GM23338 (cell line): ENCODE measurements around the gene GADL1. TPM values are rescaled to one million over a fixed set of nuclear protein-coding genes. Genes with fewer than 3 reads are reported as not detected.

ENCODE experiments used
- ATAC-seq: fragments of 200-7000 bp; cut with Tn5 transposase; 3 replicates; pipeline ENCODE4 v1.9.1; 2020
- DNase-seq: peaks from one replicate; pipeline ENCODE4 v3.0.0-alpha.2; 2015; ENCODE audit warnings: low spot score
- H2AFZ ChIP-seq: fragments of 200-600 bp; sonication (generic); 2 replicates; pipeline ENCODE4 v1.8.0; 2016; ENCODE audit warnings: antibody characterized with exemption, mild to moderate bottlenecking, moderate library complexity
- H3F3A ChIP-seq: fragments of 200-600 bp; sonication (generic); replicated peaks from 2 replicates; pipeline ENCODE4 v1.8.0; 2017; ENCODE audit warnings: antibody characterized with exemption, mixed run types, low read depth
- H3K27ac ChIP-seq: fragments of 200-600 bp; sonication (generic); 2 replicates; pipeline ENCODE4 v1.6.1; 2016; ENCODE audit warnings: low read depth
- H3K27me3 ChIP-seq: fragments of 200-600 bp; sonication (generic); 2 replicates; pipeline ENCODE4 v1.8.0; 2016; ENCODE audit warnings: mild to moderate bottlenecking, mixed run types, moderate library complexity; ENCODE audit not compliant: insufficient read depth
- H3K36me3 ChIP-seq: fragments of 200-600 bp; sonication (generic); 2 replicates; pipeline ENCODE4 v1.8.0; 2016; ENCODE audit warnings: mild to moderate bottlenecking; ENCODE audit not compliant: insufficient read depth
- H3K4me1 ChIP-seq: fragments of 200-600 bp; sonication (generic); 2 replicates; pipeline ENCODE4 v1.8.0; 2016; ENCODE audit warnings: mild to moderate bottlenecking, moderate library complexity; ENCODE audit not compliant: insufficient read depth
- H3K4me2 ChIP-seq: fragments of 200-600 bp; sonication (generic); 2 replicates; pipeline ENCODE4 v1.7.1; 2017; ENCODE audit warnings: mixed run types
- H3K4me3 ChIP-seq: fragments of 200-600 bp; sonication (generic); 2 replicates; pipeline ENCODE4 v1.6.1; 2016; ENCODE audit warnings: mixed run types
- H3K79me2 ChIP-seq: fragments of 200-600 bp; sonication (generic); replicated peaks from 2 replicates; pipeline ENCODE4 v1.8.0; 2017; ENCODE audit warnings: mild to moderate bottlenecking; ENCODE audit not compliant: insufficient read depth
- H3K9me2 ChIP-seq: fragments of 200-600 bp; sonication (generic); 2 replicates; pipeline ENCODE4 v1.8.0; 2017; ENCODE audit not compliant: insufficient read depth
- H4K20me1 ChIP-seq: fragments of 200-600 bp; sonication (generic); replicated peaks from 2 replicates; pipeline ENCODE4 v1.8.0; 2017; ENCODE audit warnings: mild to moderate bottlenecking; ENCODE audit not compliant: insufficient read depth
- H3K27ac Mint-ChIP-seq: 2 replicates; pipeline ENCODE4 v1.8.0; 2020; ENCODE audit warnings: inconsistent platforms, mild to moderate bottlenecking, moderate library complexity, mixed read lengths
- H3K27me3 Mint-ChIP-seq: 3 replicates; pipeline ENCODE4 v1.8.0; 2022; ENCODE audit warnings: low read depth, mild to moderate bottlenecking, moderate library complexity, mixed read lengths, inconsistent platforms; ENCODE audit not compliant: insufficient read depth, poor library complexity
- H3K36me3 Mint-ChIP-seq: 3 replicates; pipeline ENCODE4 v1.8.0; 2021; ENCODE audit warnings: low read depth, mild to moderate bottlenecking, inconsistent platforms, moderate library complexity, mixed read lengths
- H3K4me1 Mint-ChIP-seq: 3 replicates; pipeline ENCODE4 v1.8.0; 2020; ENCODE audit warnings: mild to moderate bottlenecking, inconsistent platforms, mixed read lengths
- H3K4me3 Mint-ChIP-seq: 3 replicates; pipeline ENCODE4 v1.8.0; 2021; ENCODE audit warnings: moderate library complexity, mild to moderate bottlenecking, inconsistent platforms, mixed read lengths
- H3K9me3 Mint-ChIP-seq: 3 replicates; pipeline ENCODE4 v1.8.0; 2020; ENCODE audit warnings: moderate library complexity, mild to moderate bottlenecking, inconsistent platforms, mixed read lengths
- CREB1 ChIP-seq: fragments of 250-450 bp; sonication (Bioruptor Pico); IDR thresholded peaks from 2 replicates; pipeline ENCODE4 v1.5.0; 2020; ENCODE audit warnings: low read depth, mild to moderate bottlenecking, moderate library complexity
- EZH2phosphoT487 ChIP-seq: fragments of 200-600 bp; sonication (generic); IDR thresholded peaks from one replicate; pipeline ENCODE4 v1.8.1; 2018; ENCODE audit warnings: antibody characterized with exemption; ENCODE audit not compliant: unreplicated experiment
- JUNB ChIP-seq: IDR thresholded peaks from one replicate; pipeline ENCODE4 v1.6.1; 2016; ENCODE audit warnings: antibody characterized with exemption; ENCODE audit not compliant: unreplicated experiment
- NANOG ChIP-seq: IDR thresholded peaks from 2 replicates; pipeline ENCODE4 v1.6.1; 2016; ENCODE audit warnings: antibody characterized with exemption, borderline replicate concordance
- POLR2AphosphoS5 ChIP-seq: IDR thresholded peaks from 2 replicates; pipeline ENCODE4 v1.6.1; 2016; ENCODE audit warnings: antibody characterized with exemption, low read depth
- STAT1 ChIP-seq: IDR thresholded peaks from one replicate; pipeline ENCODE4 v1.6.1; 2016; ENCODE audit warnings: antibody characterized with exemption; ENCODE audit not compliant: unreplicated experiment
- ZNF114 ChIP-seq: fragments of 250-450 bp; sonication (Bioruptor Pico); IDR thresholded peaks from 2 replicates; pipeline ENCODE4 v1.5.0; 2020; ENCODE audit warnings: mild to moderate bottlenecking, moderate library complexity
- ZNF331 ChIP-seq: fragments of 250-450 bp; sonication (Bioruptor Pico); IDR thresholded peaks from 2 replicates; pipeline ENCODE4 v1.5.0; 2020; ENCODE audit warnings: low read depth, mild to moderate bottlenecking, moderate library complexity
- polyA plus RNA-seq: library from polyadenylated mRNA; unstranded; fragments of >200 nt; fragmentation: Nextera tagmentation; extraction: Ambion mirVana; gene quantifications from 2 replicates; pipeline ENCODE4 v1.2.1, GENCODE V29; 2016
- total RNA-seq: library from RNA; depleted of rRNA; stranded (reverse); fragments of >200 nt; shearing (Covaris generic); gene quantifications from 2 replicates; pipeline ENCODE4 v1.2.3, GENCODE V29; 2014
- TF ChIP-seq, protein P1 (sequence below): IDR thresholded peaks from 2 replicates; pipeline ENCODE4 v1.6.1; 2016; ENCODE audit warnings: antibody characterized with exemption
- TF ChIP-seq, protein P2 (sequence below), 2 experiments: fragments of 200-600 bp in 1 of 2; sonication (generic) in 1 of 2; conservative IDR thresholded peaks; 2 replicates each; pipeline versions ENCODE4 v1.5.1 to v1.6.1; 2016 to 2017; ENCODE audit warnings: antibody characterized with exemption in 2 of 2, low read depth in 2 of 2, mild to moderate bottlenecking in 2 of 2, moderate library complexity in 1 of 2
- TF ChIP-seq, protein P3 (sequence below): IDR thresholded peaks from one replicate; pipeline ENCODE4 v1.6.1; 2018; ENCODE audit warnings: antibody characterized with exemption; ENCODE audit not compliant: unreplicated experiment
- TF ChIP-seq, protein P4 (sequence below): fragments of 250-450 bp; sonication (Bioruptor Pico); IDR thresholded peaks from 2 replicates; pipeline ENCODE4 v1.5.0; 2020; ENCODE audit warnings: mild to moderate bottlenecking, moderate library complexity

The GADL1 gene
- total and polyA plus RNA-seq, 2 experiments from 2014 or later = 0.35 to 0.50 TPM

DNA sequence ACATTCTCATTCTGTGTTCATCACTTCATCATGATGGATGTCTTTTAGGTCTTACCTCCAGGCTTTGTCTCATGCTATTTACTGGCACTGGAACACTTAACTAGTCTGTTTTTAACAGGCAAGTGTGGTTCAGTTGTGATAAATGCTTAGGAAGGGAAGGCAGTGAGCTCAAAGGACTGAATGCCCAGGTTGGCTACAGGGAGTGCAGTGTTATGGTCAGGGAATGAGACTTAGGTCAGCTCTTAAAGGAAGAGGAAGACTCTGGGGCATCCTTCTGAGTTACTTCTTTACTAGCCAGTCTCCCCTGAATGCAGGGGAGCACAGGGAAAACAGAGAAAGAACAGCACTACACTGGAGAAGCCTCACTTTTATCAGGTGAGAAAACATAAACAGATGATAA lies 215.4 kb downstream of the GADL1 start:
- no peak for ATAC-seq
- no peaks in the 10 kb centered on the region for H4K20me1 ChIP-seq
- H3K36me3 Mint-ChIP-seq = peaks cover 31% of the 10 kb centered on the region

More for the DNA sequence above, 215.4 kb downstream of the GADL1 start:
- Histone ChIP-seq H3K79me2 (0 out of 2 replicates have a peak, but pooled peaks cover 8% of the 10 kb centered on the region), H3K4me3 (no peak overlapping the region), H3K4me1 (peaks cover 12% of the 10 kb centered on the region), H3K27me3 (no peaks in the 10 kb centered on the region), H3F3A (no peaks in the 10 kb centered on the region), H3K9me2 (0 out of 2 replicates have a peak, but pooled peaks cover 5% of the 10 kb centered on the region), H3K4me2 (no peak overlapping the region), H3K36me3 (peaks cover 26% of the 10 kb centered on the region), H3K27ac (no peak overlapping the region), H2AFZ (no peak overlapping the region)
- no peak overlapping the region for H3K27ac Mint-ChIP-seq
- DNase-seq = no peak
- no peaks in the 10 kb centered on the region for H3K9me3 Mint-ChIP-seq
- peaks cover 36% of the 10 kb centered on the region for H3K4me1 Mint-ChIP-seq
- TF ChIP-seq ZNF114 (CRISPR knock-in tag) = no peak
- TF ChIP-seq, protein P1, sequence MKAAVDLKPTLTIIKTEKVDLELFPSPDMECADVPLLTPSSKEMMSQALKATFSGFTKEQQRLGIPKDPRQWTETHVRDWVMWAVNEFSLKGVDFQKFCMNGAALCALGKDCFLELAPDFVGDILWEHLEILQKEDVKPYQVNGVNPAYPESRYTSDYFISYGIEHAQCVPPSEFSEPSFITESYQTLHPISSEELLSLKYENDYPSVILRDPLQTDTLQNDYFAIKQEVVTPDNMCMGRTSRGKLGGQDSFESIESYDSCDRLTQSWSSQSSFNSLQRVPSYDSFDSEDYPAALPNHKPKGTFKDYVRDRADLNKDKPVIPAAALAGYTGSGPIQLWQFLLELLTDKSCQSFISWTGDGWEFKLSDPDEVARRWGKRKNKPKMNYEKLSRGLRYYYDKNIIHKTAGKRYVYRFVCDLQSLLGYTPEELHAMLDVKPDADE = no peak
- TF ChIP-seq JUNB = no peak
- TF ChIP-seq, protein P2, sequence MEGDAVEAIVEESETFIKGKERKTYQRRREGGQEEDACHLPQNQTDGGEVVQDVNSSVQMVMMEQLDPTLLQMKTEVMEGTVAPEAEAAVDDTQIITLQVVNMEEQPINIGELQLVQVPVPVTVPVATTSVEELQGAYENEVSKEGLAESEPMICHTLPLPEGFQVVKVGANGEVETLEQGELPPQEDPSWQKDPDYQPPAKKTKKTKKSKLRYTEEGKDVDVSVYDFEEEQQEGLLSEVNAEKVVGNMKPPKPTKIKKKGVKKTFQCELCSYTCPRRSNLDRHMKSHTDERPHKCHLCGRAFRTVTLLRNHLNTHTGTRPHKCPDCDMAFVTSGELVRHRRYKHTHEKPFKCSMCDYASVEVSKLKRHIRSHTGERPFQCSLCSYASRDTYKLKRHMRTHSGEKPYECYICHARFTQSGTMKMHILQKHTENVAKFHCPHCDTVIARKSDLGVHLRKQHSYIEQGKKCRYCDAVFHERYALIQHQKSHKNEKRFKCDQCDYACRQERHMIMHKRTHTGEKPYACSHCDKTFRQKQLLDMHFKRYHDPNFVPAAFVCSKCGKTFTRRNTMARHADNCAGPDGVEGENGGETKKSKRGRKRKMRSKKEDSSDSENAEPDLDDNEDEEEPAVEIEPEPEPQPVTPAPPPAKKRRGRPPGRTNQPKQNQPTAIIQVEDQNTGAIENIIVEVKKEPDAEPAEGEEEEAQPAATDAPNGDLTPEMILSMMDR (conservative IDR thresholded peaks at IDR 0.05; ENCODE audit: low read depth in 2 of 2) = no peak
- TF ChIP-seq EZH2phosphoT487 = no peak
- no peak for TF ChIP-seq NANOG
- TF ChIP-seq, protein P3, sequence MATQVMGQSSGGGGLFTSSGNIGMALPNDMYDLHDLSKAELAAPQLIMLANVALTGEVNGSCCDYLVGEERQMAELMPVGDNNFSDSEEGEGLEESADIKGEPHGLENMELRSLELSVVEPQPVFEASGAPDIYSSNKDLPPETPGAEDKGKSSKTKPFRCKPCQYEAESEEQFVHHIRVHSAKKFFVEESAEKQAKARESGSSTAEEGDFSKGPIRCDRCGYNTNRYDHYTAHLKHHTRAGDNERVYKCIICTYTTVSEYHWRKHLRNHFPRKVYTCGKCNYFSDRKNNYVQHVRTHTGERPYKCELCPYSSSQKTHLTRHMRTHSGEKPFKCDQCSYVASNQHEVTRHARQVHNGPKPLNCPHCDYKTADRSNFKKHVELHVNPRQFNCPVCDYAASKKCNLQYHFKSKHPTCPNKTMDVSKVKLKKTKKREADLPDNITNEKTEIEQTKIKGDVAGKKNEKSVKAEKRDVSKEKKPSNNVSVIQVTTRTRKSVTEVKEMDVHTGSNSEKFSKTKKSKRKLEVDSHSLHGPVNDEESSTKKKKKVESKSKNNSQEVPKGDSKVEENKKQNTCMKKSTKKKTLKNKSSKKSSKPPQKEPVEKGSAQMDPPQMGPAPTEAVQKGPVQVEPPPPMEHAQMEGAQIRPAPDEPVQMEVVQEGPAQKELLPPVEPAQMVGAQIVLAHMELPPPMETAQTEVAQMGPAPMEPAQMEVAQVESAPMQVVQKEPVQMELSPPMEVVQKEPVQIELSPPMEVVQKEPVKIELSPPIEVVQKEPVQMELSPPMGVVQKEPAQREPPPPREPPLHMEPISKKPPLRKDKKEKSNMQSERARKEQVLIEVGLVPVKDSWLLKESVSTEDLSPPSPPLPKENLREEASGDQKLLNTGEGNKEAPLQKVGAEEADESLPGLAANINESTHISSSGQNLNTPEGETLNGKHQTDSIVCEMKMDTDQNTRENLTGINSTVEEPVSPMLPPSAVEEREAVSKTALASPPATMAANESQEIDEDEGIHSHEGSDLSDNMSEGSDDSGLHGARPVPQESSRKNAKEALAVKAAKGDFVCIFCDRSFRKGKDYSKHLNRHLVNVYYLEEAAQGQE = no peak
- TF ChIP-seq POLR2AphosphoS5 = no peak
- no peak for TF ChIP-seq ZNF331 (CRISPR knock-in tag)
- TF ChIP-seq, protein P4, sequence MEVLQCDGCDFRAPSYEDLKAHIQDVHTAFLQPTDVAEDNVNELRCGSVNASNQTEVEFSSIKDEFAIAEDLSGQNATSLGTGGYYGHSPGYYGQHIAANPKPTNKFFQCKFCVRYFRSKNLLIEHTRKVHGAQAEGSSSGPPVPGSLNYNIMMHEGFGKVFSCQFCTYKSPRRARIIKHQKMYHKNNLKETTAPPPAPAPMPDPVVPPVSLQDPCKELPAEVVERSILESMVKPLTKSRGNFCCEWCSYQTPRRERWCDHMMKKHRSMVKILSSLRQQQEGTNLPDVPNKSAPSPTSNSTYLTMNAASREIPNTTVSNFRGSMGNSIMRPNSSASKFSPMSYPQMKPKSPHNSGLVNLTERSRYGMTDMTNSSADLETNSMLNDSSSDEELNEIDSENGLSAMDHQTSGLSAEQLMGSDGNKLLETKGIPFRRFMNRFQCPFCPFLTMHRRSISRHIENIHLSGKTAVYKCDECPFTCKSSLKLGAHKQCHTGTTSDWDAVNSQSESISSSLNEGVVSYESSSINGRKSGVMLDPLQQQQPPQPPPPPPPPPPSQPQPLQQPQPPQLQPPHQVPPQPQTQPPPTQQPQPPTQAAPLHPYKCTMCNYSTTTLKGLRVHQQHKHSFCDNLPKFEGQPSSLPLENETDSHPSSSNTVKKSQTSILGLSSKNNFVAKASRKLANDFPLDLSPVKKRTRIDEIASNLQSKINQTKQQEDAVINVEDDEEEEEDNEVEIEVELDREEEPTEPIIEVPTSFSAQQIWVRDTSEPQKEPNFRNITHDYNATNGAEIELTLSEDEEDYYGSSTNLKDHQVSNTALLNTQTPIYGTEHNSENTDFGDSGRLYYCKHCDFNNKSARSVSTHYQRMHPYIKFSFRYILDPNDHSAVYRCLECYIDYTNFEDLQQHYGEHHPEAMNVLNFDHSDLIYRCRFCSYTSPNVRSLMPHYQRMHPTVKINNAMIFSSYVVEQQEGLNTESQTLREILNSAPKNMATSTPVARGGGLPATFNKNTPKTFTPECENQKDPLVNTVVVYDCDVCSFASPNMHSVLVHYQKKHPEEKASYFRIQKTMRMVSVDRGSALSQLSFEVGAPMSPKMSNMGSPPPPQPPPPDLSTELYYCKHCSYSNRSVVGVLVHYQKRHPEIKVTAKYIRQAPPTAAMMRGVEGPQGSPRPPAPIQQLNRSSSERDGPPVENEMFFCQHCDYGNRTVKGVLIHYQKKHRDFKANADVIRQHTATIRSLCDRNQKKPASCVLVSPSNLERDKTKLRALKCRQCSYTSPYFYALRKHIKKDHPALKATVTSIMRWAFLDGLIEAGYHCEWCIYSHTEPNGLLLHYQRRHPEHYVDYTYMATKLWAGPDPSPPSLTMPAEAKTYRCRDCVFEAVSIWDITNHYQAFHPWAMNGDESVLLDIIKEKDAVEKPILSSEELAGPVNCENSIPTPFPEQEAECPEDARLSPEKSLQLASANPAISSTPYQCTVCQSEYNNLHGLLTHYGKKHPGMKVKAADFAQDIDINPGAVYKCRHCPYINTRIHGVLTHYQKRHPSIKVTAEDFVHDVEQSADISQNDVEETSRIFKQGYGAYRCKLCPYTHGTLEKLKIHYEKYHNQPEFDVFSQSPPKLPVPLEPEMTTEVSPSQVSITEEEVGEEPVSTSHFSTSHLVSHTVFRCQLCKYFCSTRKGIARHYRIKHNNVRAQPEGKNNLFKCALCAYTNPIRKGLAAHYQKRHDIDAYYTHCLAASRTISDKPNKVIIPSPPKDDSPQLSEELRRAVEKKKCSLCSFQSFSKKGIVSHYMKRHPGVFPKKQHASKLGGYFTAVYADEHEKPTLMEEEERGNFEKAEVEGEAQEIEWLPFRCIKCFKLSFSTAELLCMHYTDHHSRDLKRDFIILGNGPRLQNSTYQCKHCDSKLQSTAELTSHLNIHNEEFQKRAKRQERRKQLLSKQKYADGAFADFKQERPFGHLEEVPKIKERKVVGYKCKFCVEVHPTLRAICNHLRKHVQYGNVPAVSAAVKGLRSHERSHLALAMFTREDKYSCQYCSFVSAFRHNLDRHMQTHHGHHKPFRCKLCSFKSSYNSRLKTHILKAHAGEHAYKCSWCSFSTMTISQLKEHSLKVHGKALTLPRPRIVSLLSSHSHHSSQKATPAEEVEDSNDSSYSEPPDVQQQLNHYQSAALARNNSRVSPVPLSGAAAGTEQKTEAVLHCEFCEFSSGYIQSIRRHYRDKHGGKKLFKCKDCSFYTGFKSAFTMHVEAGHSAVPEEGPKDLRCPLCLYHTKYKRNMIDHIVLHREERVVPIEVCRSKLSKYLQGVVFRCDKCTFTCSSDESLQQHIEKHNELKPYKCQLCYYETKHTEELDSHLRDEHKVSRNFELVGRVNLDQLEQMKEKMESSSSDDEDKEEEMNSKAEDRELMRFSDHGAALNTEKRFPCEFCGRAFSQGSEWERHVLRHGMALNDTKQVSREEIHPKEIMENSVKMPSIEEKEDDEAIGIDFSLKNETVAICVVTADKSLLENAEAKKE (CRISPR knock-in tag) = no peak
- no peak for TF ChIP-seq STAT1
- TF ChIP-seq CREB1 (CRISPR knock-in tag) = no peak
- H3K4me3 Mint-ChIP-seq = no peak overlapping the region
- H3K27me3 Mint-ChIP-seq = peaks cover 2% of the 10 kb centered on the region
